ENCODE data around the gene SGSM1.
A peak's percentile ranks its signal among the peaks of the same experiment; 100 is the strongest.

Gene SGSM1

DNA sequence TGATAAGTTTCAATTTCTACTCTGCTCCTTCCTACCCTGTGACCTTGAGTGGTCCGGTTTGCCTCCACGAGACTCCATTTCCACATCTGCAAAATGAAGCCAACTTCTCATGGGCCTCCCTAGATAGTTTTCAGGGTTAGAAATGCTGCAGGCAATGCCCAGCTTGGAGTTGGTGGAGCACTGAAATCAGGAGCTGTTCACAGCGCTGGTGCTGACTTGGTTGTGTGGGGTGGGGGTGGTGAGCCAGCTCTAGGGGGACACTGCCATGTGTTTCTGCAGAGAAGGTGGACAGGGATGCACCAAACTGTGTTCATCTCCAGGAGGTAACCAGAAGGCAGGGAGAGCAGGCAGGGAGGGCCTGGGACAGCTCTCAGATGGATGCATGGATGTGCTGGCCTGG lies 37.0 kb downstream of the SGSM1 start:
- no peak for DNase-seq (ENCODE audit: low read depth)

DNA sequence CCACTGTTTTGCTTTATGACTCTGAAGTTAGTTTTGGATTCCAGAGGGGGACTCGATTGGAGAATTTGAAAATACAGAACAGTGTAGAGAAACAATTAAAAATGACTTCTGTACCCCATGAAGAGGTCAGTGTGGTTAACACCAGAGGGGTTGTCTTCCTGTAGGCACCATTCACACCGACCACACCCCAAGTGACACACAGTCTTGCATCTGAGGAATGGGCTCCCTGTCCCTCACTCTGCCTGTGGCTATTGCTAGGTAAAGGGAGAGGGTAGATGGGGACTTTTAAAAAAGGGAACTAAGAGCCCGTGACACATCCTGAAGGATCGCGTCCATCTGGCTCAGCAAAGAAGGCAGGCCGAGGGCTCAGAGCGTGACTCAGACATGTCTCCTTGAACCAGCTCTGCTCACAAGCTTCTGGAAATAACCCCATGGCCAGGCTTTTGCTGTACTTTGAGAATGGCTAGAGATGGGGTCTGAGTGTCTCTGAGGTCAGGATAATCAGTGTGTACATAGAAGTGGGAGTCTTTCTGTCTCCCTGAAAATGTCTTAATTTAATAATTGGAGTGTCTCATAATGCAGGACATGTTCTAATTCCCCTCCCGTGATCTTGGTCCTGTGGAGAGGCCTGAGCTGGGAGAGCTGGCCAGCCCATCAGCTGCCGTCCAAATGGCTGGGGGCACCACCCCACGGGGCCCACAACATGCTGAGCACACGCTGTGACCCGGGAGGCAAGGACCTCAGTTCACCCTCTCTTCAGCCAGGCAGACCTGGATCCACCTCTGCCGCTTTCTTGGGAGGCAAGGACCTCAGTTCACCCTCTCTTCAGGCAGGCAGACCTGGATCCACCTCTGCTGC lies 39.3 kb downstream of the SGSM1 start:
- DNase-seq (ENCODE audit: low read depth) = peak; percentile 16

DNA sequence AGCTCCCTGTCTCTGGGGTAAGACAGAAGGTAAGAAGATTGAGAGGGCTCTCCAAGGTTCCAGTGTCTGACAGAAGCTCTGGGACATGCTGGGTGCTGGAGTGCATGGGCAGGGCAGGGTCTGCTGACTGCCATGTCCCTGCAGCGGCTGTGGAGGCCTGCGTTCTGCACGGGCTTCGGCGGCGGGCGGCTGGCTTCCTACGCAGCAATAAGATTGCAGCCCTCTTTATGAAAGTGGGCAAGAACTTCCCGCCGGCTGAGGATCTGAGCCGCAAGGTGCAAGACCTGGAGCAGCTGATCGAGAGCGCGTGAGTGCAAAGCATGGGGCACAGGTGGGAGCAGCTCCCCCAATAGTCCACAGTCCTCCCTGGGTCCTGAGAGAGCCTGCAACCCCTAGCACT lies 41.5 kb downstream of the SGSM1 start:
- DNase-seq (ENCODE audit: low read depth) = no peak

DNA sequence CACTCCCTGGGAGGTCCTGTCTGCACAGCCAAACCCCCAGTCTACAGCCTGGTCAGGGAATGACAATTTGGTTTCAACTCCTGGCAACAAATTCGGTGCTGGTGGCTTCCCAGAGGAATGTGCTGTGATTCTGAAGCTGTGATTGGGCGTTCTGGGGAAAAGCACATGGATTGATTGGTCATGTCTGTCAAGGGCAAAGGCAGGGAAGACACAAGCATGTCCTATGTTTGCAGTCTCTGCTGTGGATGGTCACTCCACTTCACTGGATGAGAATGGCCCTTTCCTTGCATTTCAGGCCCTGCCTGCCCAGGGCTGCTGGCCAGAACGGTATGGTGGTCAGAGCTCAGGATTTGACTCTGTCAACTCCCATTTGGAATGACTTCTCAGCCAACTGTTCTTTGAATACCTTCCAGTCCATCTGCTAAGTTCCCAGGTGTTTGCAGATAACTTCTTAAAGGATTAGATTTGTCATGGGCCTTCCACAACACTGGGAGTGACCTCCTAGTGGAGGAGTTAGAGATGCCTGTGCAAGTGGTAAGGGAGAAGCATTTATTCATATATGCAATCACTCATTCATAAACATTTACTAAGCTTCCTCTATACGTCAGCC lies 42.7 kb downstream of the SGSM1 start:
- no peak for DNase-seq (ENCODE audit: low read depth)

DNA sequence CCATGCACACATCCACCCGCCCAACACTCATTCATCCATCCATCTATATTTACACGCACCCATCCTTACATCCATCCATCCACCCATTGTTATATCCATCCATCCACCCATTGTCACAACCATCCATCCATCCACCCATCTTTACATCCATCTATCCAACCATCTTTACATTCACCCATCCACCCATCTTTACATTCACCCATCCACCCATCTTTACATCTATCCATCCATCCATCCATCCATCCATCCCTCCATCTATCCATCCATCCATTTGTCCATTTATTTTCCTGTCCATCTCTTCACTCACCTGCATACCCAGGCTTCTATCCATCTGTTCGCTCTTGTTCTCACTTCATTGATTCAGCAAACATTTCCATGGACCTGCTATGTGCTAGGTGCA lies 49.8 kb downstream of the SGSM1 start:
- no peak for DNase-seq (ENCODE audit: low read depth)

DNA sequence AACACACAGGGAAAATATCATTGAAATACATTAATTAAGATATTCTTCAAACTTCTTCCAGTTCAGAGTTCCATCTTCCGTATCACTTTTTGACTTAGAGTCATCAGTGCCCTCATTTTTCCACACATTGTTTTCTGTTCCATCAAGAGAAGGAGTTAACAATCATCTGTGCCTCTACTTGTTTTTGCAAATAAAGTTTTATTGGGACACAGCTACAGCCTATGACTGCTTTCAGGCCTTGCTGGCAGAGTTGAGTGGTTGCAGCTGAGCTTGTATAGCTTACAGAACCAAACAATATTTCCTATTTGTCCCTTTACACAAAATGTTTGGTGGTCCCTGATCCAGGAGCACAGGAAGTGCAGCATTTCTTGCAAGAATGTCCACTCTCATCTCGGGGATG lies 51.6 kb downstream of the SGSM1 start:
- no peak for DNase-seq (ENCODE audit: low read depth)

DNA sequence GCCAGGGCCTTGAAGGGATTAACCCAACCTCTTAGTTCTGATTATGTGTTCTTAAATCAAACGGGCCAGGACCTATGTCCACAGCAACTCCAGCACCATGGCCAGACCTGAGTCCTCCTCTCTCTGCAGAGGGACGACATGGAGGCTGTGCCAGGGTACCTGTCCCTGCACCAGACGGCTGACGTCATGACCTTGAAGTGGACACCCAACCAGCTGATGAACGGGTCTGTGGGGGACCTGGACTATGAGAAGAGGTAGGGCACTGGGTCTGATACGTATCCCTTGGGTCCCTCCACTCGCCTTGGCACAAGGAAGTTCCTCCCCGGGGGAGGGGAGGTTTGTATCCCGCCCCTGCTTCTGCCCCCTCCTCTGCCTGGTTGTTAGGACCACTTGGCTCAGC lies 53.6 kb downstream of the SGSM1 start:
- no peak for DNase-seq (ENCODE audit: low read depth)

DNA sequence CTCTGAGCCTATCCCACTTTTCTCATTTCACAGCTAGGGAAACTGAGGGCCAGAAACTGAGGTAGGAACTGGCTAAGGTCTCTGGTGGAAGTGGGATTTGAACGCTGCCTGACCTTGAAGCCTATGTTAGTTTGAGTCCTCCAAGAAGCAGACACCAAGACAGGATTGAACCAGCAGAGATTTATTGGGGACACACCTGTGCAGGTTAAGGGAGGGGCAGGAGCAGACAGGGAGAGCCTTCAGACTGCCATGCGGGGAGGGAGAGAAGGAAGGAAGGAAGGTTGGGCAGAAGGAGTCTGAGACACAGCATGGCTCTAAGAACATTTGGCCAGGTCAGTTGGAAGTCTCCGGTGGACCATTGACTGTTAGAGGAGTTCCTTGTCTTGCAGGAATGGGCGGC lies 59.5 kb downstream of the SGSM1 start:
- no peak for DNase-seq (ENCODE audit: low read depth)

DNA sequence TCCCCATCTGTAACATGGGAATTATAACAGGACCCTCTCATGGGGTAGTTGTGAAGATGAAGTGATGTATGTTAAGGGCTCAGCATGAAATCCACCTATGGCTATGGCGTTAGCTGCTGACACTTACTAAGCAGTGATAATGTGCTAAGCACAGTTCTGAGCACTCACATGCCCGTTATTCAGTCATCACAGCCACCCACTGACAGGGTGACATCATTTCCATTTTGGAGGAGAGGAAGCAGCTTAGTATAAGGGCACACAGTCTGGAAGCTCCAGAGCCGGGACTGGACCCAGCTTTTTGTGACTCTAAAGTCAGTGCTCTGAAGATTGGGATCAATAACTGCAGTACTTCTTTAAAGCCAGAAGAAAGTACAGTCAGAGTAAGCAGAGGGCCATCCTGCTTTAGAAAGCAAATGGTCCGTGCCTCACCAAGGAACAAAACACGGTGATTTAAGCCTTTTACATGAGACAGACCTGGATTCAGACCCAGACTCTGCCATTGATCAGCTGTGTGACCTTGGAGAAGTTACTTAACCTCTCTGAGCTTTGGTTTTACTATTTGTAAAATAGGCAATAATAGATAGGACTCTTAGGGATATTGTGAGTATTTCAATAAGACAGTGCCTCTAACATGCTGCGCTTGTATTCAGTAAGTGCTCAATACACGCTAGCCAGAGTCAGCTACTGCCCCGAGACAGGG lies 61.5 kb downstream of the SGSM1 start:
- no peak for DNase-seq (ENCODE audit: low read depth)

DNA sequence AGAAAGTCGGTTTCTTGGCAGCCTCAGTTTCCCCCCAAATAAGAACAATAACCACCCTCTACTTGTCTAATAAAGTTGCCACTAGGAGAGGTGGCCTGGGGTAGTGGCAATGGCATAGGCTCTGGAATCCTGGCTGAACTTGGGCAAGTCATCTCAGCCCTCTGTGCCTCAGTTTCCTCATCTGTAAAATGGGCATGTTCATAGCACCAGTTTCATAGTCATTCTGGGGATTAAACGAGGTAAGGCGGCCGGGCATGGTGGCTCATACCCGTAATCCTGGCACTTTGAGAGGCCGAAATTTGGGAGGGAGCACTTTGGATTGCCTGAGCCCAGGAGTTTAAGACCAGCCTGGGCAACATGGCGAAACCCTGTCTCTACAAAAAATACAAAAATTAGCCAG lies 63.0 kb downstream of the SGSM1 start:
- no peak for DNase-seq (ENCODE audit: low read depth)

DNA sequence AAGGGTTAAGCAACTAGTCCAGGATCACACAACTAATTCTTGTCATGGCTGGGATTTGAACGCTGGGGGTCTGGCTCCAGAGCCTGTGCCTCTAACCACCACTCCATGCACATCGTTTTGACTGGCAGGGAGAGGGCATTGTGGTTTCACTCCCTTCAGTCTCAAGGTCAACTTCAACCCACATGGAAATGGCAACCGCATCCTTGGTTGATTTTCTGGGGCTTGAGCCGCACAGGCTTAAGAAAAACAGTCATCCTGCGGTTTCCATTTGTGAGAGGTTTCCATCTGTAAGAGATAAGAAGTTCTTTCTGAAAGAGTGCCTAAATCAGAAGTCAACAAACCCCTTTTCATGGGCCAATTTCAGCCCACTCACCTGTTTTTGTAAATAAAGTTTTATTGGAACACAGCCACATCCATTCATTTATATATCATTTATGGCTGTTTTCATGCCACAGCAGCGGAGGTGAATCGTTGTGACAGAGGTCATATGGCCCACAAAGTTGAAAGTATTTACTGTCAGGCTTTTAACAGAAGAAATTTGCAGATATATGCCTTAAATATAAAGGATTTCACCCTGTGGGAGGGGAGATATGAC lies 65.7 kb downstream of the SGSM1 start:
- DNase-seq (ENCODE audit: low read depth) = no peak

DNA sequence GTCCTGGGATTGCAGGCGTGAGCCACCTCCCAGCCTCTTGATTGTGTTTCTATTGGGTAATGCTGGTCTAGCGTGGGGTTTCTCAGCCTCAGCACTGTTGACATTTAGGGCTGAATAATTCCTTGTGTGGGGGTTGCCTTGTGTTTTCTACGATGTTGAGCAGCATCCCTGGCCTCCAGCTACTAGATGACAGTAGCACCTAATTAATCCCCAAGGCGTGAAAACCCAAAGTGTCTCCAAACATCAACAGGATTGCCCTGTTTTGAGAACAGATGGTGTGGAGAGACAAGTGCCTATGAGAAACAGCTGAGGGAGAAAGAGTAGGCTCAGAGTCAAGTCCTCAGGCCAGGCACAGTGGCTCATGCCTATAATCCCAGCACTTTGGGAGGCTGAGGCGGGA lies 67.2 kb downstream of the SGSM1 start:
- DNase-seq (ENCODE audit: low read depth) = no peak

DNA sequence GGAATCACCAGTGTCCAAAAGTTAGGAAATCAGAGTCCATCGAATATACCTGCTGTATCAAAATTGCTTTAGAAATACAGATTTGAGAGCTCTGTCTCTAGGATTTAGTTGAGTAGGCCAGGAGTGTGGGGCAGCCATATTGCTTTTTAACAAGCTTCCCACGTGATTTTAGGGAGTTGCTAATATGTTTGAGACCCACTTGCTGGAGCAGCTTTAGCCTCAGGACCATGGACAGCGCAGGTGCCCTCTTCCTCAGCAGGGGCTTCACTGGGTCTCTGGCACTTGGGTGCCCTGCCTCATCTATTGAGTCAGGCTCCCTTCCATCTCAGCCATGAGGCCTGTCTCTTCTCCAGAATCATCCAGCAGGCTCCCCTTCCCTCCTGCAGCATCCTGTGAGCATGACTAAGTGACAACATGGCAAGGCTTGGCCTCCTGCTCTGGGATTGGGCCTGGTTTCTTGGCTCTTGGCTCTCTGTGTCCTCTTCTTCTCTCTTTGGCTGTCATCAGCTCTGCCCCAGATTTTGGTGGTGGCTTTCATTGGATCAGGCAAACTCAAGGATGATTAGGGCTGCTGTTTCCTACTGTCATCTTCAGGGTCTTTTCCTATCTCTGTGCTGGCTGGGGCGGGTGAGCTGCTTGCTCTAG lies 70.0 kb downstream of the SGSM1 start:
- no peak for DNase-seq (ENCODE audit: low read depth)

DNA sequence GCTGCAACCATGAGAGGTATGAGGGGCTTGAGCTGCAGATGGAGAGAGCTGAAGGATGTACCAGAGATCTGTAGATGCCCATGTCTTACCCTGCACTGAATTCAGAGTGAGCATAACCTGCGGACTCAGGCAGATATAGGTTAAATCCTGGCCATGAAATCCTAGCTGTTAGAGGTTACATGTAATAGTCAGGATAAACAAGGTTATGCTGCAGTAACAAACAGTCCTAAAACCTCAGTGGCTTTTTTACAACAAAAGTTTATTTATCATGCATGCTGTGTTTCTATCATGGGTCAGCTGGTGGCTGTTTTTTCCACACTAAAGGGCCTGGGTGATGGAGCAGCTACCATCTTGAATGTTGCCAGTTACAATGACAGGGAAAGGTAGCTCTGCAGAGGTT lies 70.7 kb downstream of the SGSM1 start:
- no peak for DNase-seq (ENCODE audit: low read depth)

DNA sequence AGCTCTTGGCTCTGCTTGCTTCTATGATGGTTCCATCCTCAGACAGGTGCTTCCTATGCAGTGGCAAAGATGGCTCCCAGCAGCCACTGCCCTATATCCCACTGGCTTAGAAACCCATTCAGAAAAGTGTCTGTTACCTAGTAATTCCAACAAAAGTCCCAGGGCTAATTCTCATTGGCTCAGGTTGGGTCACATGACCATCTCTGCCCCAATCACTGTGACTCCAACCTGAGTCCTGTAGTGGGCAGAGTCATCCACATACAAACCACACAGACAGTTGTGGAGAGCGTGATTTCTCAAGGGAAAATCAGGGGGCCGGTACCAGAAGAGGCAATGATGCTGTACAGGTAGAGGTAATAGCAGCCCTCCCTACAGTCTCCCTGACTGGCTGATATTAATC lies 73.0 kb downstream of the SGSM1 start:
- DNase-seq (ENCODE audit: low read depth) = no peak

DNA sequence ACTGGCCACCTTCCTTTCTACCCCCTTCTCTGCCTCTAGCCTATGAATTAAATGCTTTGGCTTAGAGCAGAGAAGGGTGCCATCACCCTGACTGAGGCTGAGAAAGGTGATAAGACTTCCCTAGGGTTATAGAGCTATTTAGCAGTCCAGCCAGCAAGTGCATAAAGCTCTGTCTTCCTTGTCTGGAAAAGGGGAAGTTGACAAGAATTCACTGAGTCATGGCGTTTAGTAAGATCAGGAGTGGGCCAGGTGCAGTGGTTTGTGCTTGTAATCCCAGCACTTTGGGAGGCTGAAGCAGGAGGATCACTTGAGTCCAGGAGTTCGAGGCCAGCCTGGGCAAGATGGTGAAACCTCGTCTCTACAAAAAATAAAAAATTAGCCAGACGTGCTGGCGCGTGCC lies 77.4 kb downstream of the SGSM1 start:
- no peak for DNase-seq (ENCODE audit: low read depth)

DNA sequence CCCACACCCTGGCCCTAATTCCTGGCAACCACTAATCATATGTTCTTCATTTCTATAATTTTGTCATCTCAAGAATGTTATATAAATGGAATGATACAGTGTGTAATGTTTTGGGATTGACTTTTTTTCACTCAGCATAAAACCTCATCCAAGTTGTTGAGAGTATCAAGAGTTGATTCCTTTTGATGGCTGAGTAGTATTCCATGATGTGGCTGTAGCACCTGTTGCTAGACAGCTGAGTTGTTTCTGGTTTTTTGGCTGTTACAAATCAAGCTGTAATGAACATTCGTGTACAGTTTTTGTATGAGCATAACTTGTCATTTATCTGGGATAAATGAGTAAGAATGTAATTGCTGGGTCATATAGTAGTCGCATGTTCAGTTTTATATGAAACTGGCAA lies 81.2 kb downstream of the SGSM1 start:
- DNase-seq (ENCODE audit: low read depth) = no peak

DNA sequence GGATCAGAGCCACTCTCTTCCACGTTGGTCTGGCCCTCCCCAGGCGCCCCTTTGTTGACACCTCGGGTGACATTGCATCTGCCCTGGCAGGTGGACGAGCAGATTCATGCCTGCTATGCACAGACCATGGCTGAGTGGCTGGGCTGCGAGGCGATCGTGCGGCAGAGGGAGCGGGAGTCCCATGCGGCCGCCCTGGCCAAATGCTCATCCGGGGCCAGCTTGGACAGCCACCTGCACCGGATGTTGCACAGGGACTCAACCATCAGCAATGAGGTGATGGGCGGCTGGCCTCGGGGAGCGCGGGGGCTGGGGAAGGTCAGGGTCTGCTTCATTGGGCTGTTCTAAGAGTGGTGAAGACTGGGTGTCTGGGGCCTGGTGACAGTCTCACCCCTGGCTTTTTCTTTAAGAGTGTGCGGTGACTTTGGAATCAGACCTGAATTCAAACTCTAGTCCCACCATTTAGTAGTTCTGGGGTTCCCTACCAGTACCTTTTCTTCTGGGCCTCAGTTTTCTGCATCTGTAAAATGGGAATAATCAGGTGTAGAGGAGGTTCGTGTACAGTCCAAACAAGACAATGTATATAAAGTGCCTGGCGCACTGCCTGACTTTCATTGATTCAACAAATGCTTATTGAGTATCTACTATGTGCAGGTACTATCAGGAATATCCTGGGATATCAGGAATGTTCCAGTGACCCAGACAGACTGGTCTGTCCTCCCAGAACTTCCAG lies 87.5 kb downstream of the SGSM1 start:
- DNase-seq (ENCODE audit: low read depth) = no peak

DNA sequence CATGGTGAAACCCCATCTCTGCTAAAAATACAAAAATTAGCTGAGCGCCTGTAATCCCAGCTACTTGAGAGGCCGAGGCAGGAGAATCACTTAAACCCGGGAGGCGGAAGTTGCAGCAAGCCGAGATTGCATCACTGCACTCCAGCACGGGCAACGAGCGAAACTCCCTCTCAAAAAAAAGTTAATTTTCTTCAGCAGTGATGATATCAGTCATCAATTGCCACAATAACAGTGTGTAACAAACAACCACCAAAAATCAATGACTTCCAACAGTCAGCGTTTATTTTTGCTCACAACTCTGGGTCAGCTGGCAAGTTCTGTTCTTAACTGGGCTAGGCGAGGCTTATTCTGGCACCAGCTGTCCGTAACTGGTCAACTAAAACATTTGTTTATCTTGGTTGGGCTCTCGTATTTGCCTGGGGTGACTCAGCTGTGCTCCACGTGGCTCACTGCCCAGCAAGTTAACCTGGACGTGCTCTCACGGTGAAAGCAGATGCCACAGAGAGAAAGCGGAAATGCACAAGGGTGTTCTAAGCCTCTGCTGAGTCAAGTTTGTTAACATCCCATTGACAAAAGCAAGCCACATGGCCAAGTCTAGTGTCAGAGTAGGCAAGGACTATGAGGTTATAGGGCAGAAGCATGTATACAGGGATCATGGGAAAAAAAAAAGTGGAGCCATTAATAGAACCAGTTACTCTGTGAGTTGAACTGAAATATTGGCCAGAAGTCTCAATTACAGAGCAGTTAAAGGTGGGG lies 88.4 kb downstream of the SGSM1 start:
- DNase-seq (ENCODE audit: low read depth) = peak; percentile 93

DNA sequence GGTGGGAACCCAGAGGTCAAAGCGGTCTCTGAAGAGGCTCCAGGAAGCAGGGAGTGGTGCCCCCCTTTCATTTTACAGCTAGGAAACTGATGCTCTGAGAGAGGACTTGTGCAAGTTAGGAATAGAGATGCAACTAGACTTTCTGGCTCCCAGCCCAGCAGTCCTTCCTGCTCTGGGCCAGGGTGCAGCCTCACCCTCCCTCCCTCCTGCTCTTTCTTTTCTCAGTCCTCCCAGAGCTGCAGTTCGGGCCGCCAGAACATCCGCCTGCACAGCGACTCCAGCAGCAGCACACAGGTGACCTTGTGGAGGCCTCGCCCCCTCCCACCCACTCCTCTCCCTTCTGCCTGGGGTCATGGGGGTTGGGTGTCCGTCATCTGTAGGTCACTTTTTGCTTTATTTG lies 89.0 kb downstream of the SGSM1 start:
- DNase-seq (ENCODE audit: low read depth) = peak; percentile 69

DNA sequence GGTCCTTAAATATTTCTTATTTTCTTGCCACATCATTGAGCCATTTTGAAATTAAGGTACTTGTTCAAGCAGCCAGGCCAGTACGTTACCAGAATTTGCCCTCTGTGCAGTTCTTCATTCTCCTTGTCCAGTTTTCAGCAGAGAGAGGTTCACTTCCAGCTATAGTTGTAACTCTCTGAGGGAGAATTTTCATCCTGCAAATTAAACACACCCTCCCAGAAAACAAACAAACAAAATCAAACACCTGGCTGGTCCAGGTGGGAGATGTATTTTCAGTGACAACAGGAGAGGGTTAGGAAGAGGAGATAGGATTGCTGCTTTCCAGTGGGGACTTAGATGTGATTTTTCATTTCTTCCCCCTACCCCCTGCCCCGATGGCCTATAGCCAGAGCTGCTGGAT lies 95.4 kb downstream of the SGSM1 start:
- DNase-seq (ENCODE audit: low read depth) = no peak
